Endodermal cell (in vitro differentiated cells): ENCODE data around the gene SCFD1. TPM values are rescaled to one million over a fixed set of nuclear protein-coding genes. Genes with fewer than 3 reads are reported as not detected.
"Not testable (repeated sequence)": the region's sequence is repeated elsewhere in the genome, so short reads cannot be mapped to it uniquely, and the experiment has no call there.

Experiments used
- DNase-seq: peaks from one replicate; pipeline ENCODE4 v3.0.0-alpha.2; 2017
- H3K27ac ChIP-seq: 2 replicates; pipeline ENCODE4 v1.5.1; 2013; ENCODE audit warnings: mild to moderate bottlenecking, low read depth, low read length, moderate library complexity
- H3K27me3 ChIP-seq: 2 replicates; pipeline ENCODE4 v1.6.1; 2013; ENCODE audit warnings: mild to moderate bottlenecking, low read length, moderate library complexity; ENCODE audit not compliant: insufficient read depth, control insufficient read depth, poor library complexity, severe bottlenecking
- H3K36me3 ChIP-seq: 2 replicates; pipeline ENCODE4 v1.7.0; 2013; ENCODE audit warnings: mild to moderate bottlenecking, low read length, moderate library complexity; ENCODE audit not compliant: control insufficient read depth, insufficient read depth
- H3K4me1 ChIP-seq: one replicate; pipeline ENCODE4 v1.7.0; 2013; ENCODE audit warnings: low read length; ENCODE audit not compliant: control insufficient read depth, insufficient read depth
- H3K4me3 ChIP-seq: 2 replicates; pipeline ENCODE4 v1.5.1; 2013; ENCODE audit warnings: mild to moderate bottlenecking, low read length, moderate library complexity
- H3K9ac ChIP-seq: 2 replicates; pipeline ENCODE4 v1.6.1; 2013; ENCODE audit warnings: mild to moderate bottlenecking, low read length, moderate library complexity; ENCODE audit not compliant: poor library complexity, severe bottlenecking; ENCODE audit errors: extremely low read depth
- H3K9me3 ChIP-seq: 2 replicates; pipeline ENCODE4 v1.6.1; 2013; ENCODE audit warnings: mild to moderate bottlenecking, low read length, moderate library complexity; ENCODE audit not compliant: control insufficient read depth
- H3K27ac Mint-ChIP-seq: 2 replicates; pipeline ENCODE4 v1.8.0; 2020; ENCODE audit warnings: mixed read lengths
- H3K27me3 Mint-ChIP-seq: 2 replicates; pipeline ENCODE4 v1.8.0; 2021; ENCODE audit warnings: mild to moderate bottlenecking, mixed read lengths; ENCODE audit not compliant: insufficient read depth
- H3K36me3 Mint-ChIP-seq: 2 replicates; pipeline ENCODE4 v1.8.0; 2020; ENCODE audit warnings: low read depth, mixed read lengths
- H3K4me1 Mint-ChIP-seq: 2 replicates; pipeline ENCODE4 v1.8.0; 2020; ENCODE audit warnings: mixed read lengths
- H3K4me3 Mint-ChIP-seq: 2 replicates; pipeline ENCODE4 v1.8.0; 2020; ENCODE audit warnings: mild to moderate bottlenecking, moderate library complexity, mixed read lengths
- H3K9me3 Mint-ChIP-seq: 2 replicates; pipeline ENCODE4 v1.8.0; 2020; ENCODE audit warnings: mild to moderate bottlenecking, mixed read lengths
- WGBS, 2 experiments: methylation state at CpG; one replicate each; pipeline versions ENCODE4 v1.1.5 to v1.1.7; 2013; ENCODE audit warnings: missing lambda C conversion rate in 2 of 2, mixed read lengths in 1 of 2; ENCODE audit not compliant: insufficient coverage in 1 of 2, insufficient read length in 1 of 2; 5-methylcytosine and 5-hydroxymethylcytosine counted together
- total RNA-seq, 2 donors: library from RNA; stranded (reverse); fragmentation: NEBNext Ultra II Directional in 1 of 2; extraction: Animal tissue kit (Norgen Biotek cat#: 25700) in 1 of 2; gene quantifications; 2 replicates in 1 of 2; 3 replicates in 1 of 2; pipeline ENCODE4 v1.2.1, GENCODE V29; 2021
- TF ChIP-seq, protein P1 (sequence below): fragments of 200-600 bp; sonication (generic); conservative IDR thresholded peaks from 2 replicates; pipeline ENCODE4 v1.5.0; 2021; ENCODE audit warnings: antibody characterized with exemption, mild to moderate bottlenecking

SCFD1 gene
- total RNA-seq, 2 donors from 2014 or later, result 82.4 to 98.4 TPM

DNA sequence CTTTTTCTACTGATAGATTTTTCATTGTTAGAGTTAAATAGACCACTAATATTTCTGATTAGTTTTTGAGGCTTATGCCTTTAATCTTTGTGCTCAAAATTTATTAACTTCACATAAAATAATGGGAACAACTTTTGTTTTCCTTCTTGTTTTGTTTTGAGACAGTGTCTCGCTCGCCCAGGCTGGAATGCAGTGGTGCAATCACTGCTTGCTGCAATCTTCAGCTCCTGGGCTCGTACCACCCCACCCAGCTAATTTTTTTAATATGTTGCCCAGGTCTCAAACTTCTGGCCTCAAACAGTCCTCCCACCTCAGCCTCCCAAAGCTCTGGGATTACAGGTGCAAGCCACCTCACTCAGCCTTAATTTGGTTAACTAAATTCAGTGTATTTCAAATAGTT is 16.8 kb downstream of the SCFD1 start:
- no peak for DNase-seq
- Mint-ChIP-seq H3K4me1 (no peaks in the 10 kb centered on the region), H3K27ac (no peak overlapping the region), H3K27me3 (no peaks in the 10 kb centered on the region), H3K4me3 (no peak overlapping the region), H3K9me3 (peaks cover 6% of the 10 kb centered on the region), H3K36me3 (peaks cover 62% of the 10 kb centered on the region)
- peaks cover 88% of the 10 kb centered on the region for H3K36me3 ChIP-seq
- H3K4me1 ChIP-seq, result no peaks in the 10 kb centered on the region
- 83 to 98% methylated on average over 2 to 3 of the region's 3 CpGs for WGBS, 2 experiments
- H3K27me3 ChIP-seq, result no peaks in the 10 kb centered on the region
- TF ChIP-seq, protein P1, sequence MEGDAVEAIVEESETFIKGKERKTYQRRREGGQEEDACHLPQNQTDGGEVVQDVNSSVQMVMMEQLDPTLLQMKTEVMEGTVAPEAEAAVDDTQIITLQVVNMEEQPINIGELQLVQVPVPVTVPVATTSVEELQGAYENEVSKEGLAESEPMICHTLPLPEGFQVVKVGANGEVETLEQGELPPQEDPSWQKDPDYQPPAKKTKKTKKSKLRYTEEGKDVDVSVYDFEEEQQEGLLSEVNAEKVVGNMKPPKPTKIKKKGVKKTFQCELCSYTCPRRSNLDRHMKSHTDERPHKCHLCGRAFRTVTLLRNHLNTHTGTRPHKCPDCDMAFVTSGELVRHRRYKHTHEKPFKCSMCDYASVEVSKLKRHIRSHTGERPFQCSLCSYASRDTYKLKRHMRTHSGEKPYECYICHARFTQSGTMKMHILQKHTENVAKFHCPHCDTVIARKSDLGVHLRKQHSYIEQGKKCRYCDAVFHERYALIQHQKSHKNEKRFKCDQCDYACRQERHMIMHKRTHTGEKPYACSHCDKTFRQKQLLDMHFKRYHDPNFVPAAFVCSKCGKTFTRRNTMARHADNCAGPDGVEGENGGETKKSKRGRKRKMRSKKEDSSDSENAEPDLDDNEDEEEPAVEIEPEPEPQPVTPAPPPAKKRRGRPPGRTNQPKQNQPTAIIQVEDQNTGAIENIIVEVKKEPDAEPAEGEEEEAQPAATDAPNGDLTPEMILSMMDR, result no peak
- H3K9me3 ChIP-seq, result peaks cover 17% of the 10 kb centered on the region
- H3K9ac ChIP-seq, result no peak overlapping the region
- no peak overlapping the region for H3K4me3 ChIP-seq
- H3K27ac ChIP-seq, result no peak overlapping the region

DNA sequence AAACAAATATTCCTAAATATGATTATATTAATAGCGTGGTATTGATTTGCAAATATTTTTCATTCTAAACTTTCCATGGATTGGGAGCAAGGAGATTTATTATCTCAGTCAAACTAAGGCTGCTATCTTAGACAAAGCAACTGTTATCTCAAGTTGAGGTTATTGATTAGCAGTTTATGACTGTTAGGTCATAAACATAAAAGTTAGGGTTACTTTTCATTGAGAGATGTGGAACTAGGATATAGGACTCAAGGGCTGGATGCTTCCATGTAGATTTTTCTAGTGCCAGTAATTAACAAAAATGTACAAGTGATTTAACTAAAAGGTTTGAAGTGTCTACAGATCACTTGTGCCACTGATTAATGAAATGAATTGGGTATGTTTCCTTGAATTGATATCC is 19.1 kb downstream of the SCFD1 start:
- H3K36me3 ChIP-seq, result peaks cover 88% of the 10 kb centered on the region
- H3K4me1 Mint-ChIP-seq, result no peaks in the 10 kb centered on the region
- no peaks in the 10 kb centered on the region for H3K27me3 Mint-ChIP-seq
- H3K4me1 ChIP-seq, result no peaks in the 10 kb centered on the region
- H3K27ac ChIP-seq, result no peak overlapping the region
- H3K27ac Mint-ChIP-seq, result no peak overlapping the region
- WGBS, 2 experiments, result 100% methylated on average over 1 of the region's 1 CpG; no CpG with 5 or more reads in 1 of the 2 experiments
- peaks cover 35% of the 10 kb centered on the region for H3K9me3 ChIP-seq
- no peak overlapping the region for H3K4me3 ChIP-seq
- no peak overlapping the region for H3K9ac ChIP-seq
- peaks cover 66% of the 10 kb centered on the region for H3K36me3 Mint-ChIP-seq
- TF ChIP-seq, protein P1, result no peak
- DNase-seq, result no peak
- no peak overlapping the region for H3K4me3 Mint-ChIP-seq
- peaks cover 29% of the 10 kb centered on the region for H3K9me3 Mint-ChIP-seq
- H3K27me3 ChIP-seq, result no peaks in the 10 kb centered on the region

GRCh38 chr14:30644462-30644861 is 22.3 kb downstream of the SCFD1 start:
- not testable (repeated sequence) for H3K27ac Mint-ChIP-seq, H3K27me3 ChIP-seq, H3K4me3 ChIP-seq, H3K4me1 Mint-ChIP-seq, H3K4me1 ChIP-seq, H3K27ac ChIP-seq, DNase-seq, H3K4me3 Mint-ChIP-seq, H3K9ac ChIP-seq, H3K27me3 Mint-ChIP-seq
- Histone ChIP-seq H3K36me3 (peaks cover 68% of the 10 kb centered on the region), H3K9me3 (peaks cover 35% of the 10 kb centered on the region)
- peaks cover 65% of the 10 kb centered on the region for H3K36me3 Mint-ChIP-seq
- H3K9me3 Mint-ChIP-seq, result peaks cover 29% of the 10 kb centered on the region
- 89% methylated on average over 5 of the region's 5 CpGs; no CpG with 5 or more reads in 1 of the 2 experiments for WGBS, 2 experiments

- no peaks in the 10 kb centered on the region for H3K27me3 Mint-ChIP-seq
- no peak overlapping the region for H3K27ac Mint-ChIP-seq
- no peak for DNase-seq
- Histone ChIP-seq H3K9ac (no peak overlapping the region), H3K4me3 (no peak overlapping the region), H3K27ac (no peak overlapping the region), H3K27me3 (no peaks in the 10 kb centered on the region), H3K36me3 (peaks cover 68% of the 10 kb centered on the region), H3K9me3 (peaks cover 35% of the 10 kb centered on the region), H3K4me1 (no peaks in the 10 kb centered on the region)
- H3K36me3 Mint-ChIP-seq, result peaks cover 67% of the 10 kb centered on the region
- WGBS, 2 experiments, result 96 to 100% methylated on average over 2 of the region's 2 CpGs
- H3K9me3 Mint-ChIP-seq, result peaks cover 29% of the 10 kb centered on the region
- H3K4me1 Mint-ChIP-seq, result no peaks in the 10 kb centered on the region
- TF ChIP-seq, protein P1, result no peak
- H3K4me3 Mint-ChIP-seq, result no peak overlapping the region
These were observed 23.5 kb downstream of the SCFD1 start for GRCh38 chr14:30645600-30645999.
